Loucy (cell line): Measurements from ENCODE around the gene RNF223.
A peak's percentile ranks its signal among the peaks of the same experiment; 100 is the strongest.

Experiments used
- H2AFZ ChIP-seq: fragments of 200-600 bp; sonication (generic); 2 replicates; pipeline ENCODE4 v1.6.0; 2016; ENCODE audit warnings: antibody characterized with exemption, mild to moderate bottlenecking, low read length, moderate library complexity
- H3F3A ChIP-seq: fragments of 200-600 bp; 2 replicates; pipeline ENCODE4 v1.6.0; 2016; ENCODE audit warnings: antibody characterized with exemption, low read depth, mild to moderate bottlenecking
- H3K27me3 ChIP-seq: fragments of 200-600 bp; sonication (generic); 2 replicates; pipeline ENCODE4 v1.6.1; 2014; ENCODE audit warnings: low read length, mild to moderate bottlenecking; ENCODE audit not compliant: insufficient read depth, poor library complexity, severe bottlenecking
- H3K36me3 ChIP-seq: fragments of 200-600 bp; sonication (generic); 2 replicates; pipeline ENCODE4 v1.6.1; 2016; ENCODE audit warnings: low read length; ENCODE audit not compliant: insufficient read depth
- H3K4me1 ChIP-seq: fragments of 200-600 bp; sonication (generic); 2 replicates; pipeline ENCODE4 v1.5.1; 2014; ENCODE audit warnings: low read length, mild to moderate bottlenecking; ENCODE audit not compliant: insufficient read depth, poor library complexity, severe bottlenecking
- H3K4me2 ChIP-seq: fragments of 200-600 bp; sonication (generic); 2 replicates; pipeline ENCODE4 v1.6.0; 2014; ENCODE audit warnings: antibody characterized with exemption, low read length, low read depth, mild to moderate bottlenecking; ENCODE audit not compliant: poor library complexity, severe bottlenecking
- H3K4me3 ChIP-seq: fragments of 200-600 bp; sonication (generic); 2 replicates; pipeline ENCODE4 v1.5.1; 2014; ENCODE audit warnings: low read length, mild to moderate bottlenecking, mixed read lengths; ENCODE audit not compliant: poor library complexity, severe bottlenecking
- H3K79me2 ChIP-seq: fragments of 200-600 bp; sonication (generic); 2 replicates; pipeline ENCODE4 v1.6.1; 2014; ENCODE audit warnings: low read length; ENCODE audit not compliant: insufficient read depth
- H3K9ac ChIP-seq: fragments of 200-600 bp; sonication (generic); 2 replicates; pipeline ENCODE4 v1.6.0; 2014; ENCODE audit warnings: mild to moderate bottlenecking, low read depth, low read length, moderate library complexity; ENCODE audit not compliant: poor library complexity, severe bottlenecking
- H3K9me2 ChIP-seq: fragments of 200-600 bp; sonication (generic); replicated peaks from 2 replicates; pipeline ENCODE4 v1.6.1; 2016; ENCODE audit warnings: low read depth, low read length, mixed read lengths
- H3K9me3 ChIP-seq: fragments of 200-600 bp; sonication (generic); 2 replicates; pipeline ENCODE4 v1.6.1; 2014; ENCODE audit warnings: mild to moderate bottlenecking, antibody characterized with exemption, low read length, low read depth; ENCODE audit not compliant: insufficient read depth
- H4K20me1 ChIP-seq: fragments of 200-600 bp; sonication (generic); 2 replicates; pipeline ENCODE4 v1.6.0; 2014; ENCODE audit warnings: antibody characterized with exemption, low read length, mild to moderate bottlenecking; ENCODE audit not compliant: insufficient read depth, poor library complexity, severe bottlenecking
- EZH2phosphoT487 ChIP-seq: fragments of 200-600 bp; IDR thresholded peaks from 2 replicates; pipeline ENCODE4 v1.6.1; 2018; ENCODE audit warnings: antibody characterized with exemption, mild to moderate bottlenecking, moderate library complexity, borderline replicate concordance
- TF ChIP-seq, protein P1 (sequence below): fragments of 200-600 bp; sonication (generic); conservative IDR thresholded peaks from 2 replicates; pipeline ENCODE4 v1.5.1; 2014; ENCODE audit warnings: mild to moderate bottlenecking, antibody characterized with exemption, low read length

RNF223 gene

GRCh38 chr1:1117469-1117831 lies 43.3 kb upstream of the RNF223 start:
- TF ChIP-seq EZH2phosphoT487 = no peak
- TF ChIP-seq, protein P1, sequence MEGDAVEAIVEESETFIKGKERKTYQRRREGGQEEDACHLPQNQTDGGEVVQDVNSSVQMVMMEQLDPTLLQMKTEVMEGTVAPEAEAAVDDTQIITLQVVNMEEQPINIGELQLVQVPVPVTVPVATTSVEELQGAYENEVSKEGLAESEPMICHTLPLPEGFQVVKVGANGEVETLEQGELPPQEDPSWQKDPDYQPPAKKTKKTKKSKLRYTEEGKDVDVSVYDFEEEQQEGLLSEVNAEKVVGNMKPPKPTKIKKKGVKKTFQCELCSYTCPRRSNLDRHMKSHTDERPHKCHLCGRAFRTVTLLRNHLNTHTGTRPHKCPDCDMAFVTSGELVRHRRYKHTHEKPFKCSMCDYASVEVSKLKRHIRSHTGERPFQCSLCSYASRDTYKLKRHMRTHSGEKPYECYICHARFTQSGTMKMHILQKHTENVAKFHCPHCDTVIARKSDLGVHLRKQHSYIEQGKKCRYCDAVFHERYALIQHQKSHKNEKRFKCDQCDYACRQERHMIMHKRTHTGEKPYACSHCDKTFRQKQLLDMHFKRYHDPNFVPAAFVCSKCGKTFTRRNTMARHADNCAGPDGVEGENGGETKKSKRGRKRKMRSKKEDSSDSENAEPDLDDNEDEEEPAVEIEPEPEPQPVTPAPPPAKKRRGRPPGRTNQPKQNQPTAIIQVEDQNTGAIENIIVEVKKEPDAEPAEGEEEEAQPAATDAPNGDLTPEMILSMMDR = no peak
- no peak overlapping the region for H3K9ac ChIP-seq
- H3K79me2 ChIP-seq = peaks cover 6% of the 10 kb centered on the region; the same call in 1 of the 2 replicates
- peaks cover 3% of the 10 kb centered on the region for H3K4me1 ChIP-seq
- H3K27me3 ChIP-seq = no peaks in the 10 kb centered on the region
- H4K20me1 ChIP-seq = no peaks in the 10 kb centered on the region
- H3K4me2 ChIP-seq = no peak overlapping the region
- no peak overlapping the region for H3K4me3 ChIP-seq
- no peak overlapping the region for H2AFZ ChIP-seq
- no peaks in the 10 kb centered on the region for H3K36me3 ChIP-seq
- no peaks in the 10 kb centered on the region for H3K9me2 ChIP-seq
- H3F3A ChIP-seq = no peaks in the 10 kb centered on the region
- H3K9me3 ChIP-seq = peaks cover 5% of the 10 kb centered on the region; the same call in 1 of the 2 replicates

GRCh38 chr1:1116701-1117468 lies 42.8 kb upstream of the RNF223 start:
- Histone ChIP-seq H3K27me3 (no peaks in the 10 kb centered on the region), H3K36me3 (no peaks in the 10 kb centered on the region), H3K9me3 (peaks cover 5% of the 10 kb centered on the region; the same call in 1 of the 2 replicates), H3K9me2 (no peaks in the 10 kb centered on the region), H4K20me1 (no peaks in the 10 kb centered on the region), H2AFZ (no peak overlapping the region; the same call in 1 of the 2 replicates), H3K9ac (no peak overlapping the region), H3F3A (no peaks in the 10 kb centered on the region), H3K4me3 (peak overlapping the region; percentile 65), H3K79me2 (peaks cover 6% of the 10 kb centered on the region; the same call in 1 of the 2 replicates), H3K4me2 (peak overlapping the region; percentile 63), H3K4me1 (no peaks in the 10 kb centered on the region)
- TF ChIP-seq, protein P1 = no peak
- no peak for TF ChIP-seq EZH2phosphoT487

GRCh38 chr1:1115786-1116700 lies 41.9 kb upstream of the RNF223 start, which contains the start of gene C1orf159:
Gene C1orf159, minus strand, starts transcription at chr1:1116089. Its CDS starts 24,546 bp downstream, at chr1:1091543.
- H3K4me2 ChIP-seq = peak within 1 kb of the TSS; percentile 63
- no peaks in the 10 kb centered on the region for H3F3A ChIP-seq
- no peaks in the 10 kb centered on the region for H3K27me3 ChIP-seq
- peaks cover 6% of the 10 kb centered on the region; the same call in 1 of the 2 replicates for H3K79me2 ChIP-seq
- H3K9me3 ChIP-seq = peaks cover 5% of the 10 kb centered on the region; the same call in 1 of the 2 replicates
- H3K9ac ChIP-seq = peak within 1 kb of the TSS; percentile 81
- no peaks in the 10 kb centered on the region for H3K36me3 ChIP-seq
- peak within 1 kb of the TSS; percentile 84 for H3K4me3 ChIP-seq
- H3K9me2 ChIP-seq = no peaks in the 10 kb centered on the region
- no peaks in the 10 kb centered on the region for H3K4me1 ChIP-seq
- peak within 1 kb of the TSS; percentile 83; the same call in 1 of the 2 replicates for H2AFZ ChIP-seq
- no peak for TF ChIP-seq EZH2phosphoT487
- TF ChIP-seq, protein P1 = no peak
- no peaks in the 10 kb centered on the region for H4K20me1 ChIP-seq
